ENCODE results near the gene LRRC2.
"Not testable (repeated sequence)": the region's sequence is repeated elsewhere in the genome, so short reads cannot be mapped to it uniquely, and the experiment has no call there.

The LRRC2 gene

DNA sequence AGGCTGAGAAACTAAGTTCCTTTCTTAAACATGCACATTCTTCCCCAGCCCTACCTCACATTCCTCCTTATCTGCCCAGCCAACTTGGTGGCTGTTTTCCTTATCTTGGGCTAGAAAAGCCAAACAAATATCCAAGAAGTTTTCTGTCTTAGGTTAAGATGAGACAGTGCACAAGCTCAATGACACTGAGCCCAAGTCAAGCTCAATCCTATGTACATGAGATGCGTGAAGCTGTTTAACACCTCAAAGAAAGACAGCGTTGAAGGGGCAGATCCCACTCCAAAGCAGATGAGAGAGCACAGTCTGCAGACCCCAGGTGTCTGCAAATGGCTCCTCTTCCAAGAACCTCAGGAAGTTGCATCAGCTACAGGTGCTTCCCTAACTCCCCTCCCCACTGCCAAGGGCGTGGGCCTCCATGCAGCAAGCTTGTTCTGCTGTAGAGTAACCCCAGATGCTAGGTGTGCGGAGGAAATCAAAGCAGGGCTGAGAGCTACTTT, 16.6 kb downstream of the LRRC2 start:
- H3K27ac Mint-ChIP-seq: peak overlapping the region; percentile 23 to 77
- no peaks in the 10 kb centered on the region for H3K9me3 Mint-ChIP-seq
- H3K4me3 Mint-ChIP-seq: peak overlapping the region in 1 of 2 donors; percentile 21
- peaks cover 29% of the 10 kb centered on the region for H3K4me1 Mint-ChIP-seq
- H3K27me3 Mint-ChIP-seq: peaks cover 6% of the 10 kb centered on the region
- DNase-seq: no peak
- ATAC-seq: no peak

DNA sequence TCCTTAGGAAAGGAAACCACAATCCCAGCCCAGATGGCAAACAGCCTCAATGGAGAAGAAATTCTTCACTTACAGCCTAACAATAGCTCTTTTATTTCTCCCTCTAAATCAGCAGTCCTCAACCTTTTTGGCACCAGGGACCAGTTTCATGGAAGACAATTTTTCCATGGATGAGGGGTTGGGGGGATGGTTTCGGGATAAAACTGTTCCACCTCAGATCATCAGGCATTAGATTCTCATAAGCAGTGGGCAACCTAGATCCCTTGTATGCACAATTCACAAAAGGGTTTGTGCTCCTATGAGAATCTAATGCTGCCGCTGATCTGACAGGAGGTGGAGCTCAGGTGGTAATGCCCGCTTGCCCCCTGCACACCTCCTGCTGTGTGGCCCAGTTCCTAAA, 17.5 kb downstream of the LRRC2 start:
- H3K27ac Mint-ChIP-seq, H3K4me3 Mint-ChIP-seq, H3K9me3 Mint-ChIP-seq, H3K27me3 Mint-ChIP-seq, DNase-seq, ATAC-seq: not testable (repeated sequence)
- peaks cover 29% of the 10 kb centered on the region for H3K4me1 Mint-ChIP-seq

DNA sequence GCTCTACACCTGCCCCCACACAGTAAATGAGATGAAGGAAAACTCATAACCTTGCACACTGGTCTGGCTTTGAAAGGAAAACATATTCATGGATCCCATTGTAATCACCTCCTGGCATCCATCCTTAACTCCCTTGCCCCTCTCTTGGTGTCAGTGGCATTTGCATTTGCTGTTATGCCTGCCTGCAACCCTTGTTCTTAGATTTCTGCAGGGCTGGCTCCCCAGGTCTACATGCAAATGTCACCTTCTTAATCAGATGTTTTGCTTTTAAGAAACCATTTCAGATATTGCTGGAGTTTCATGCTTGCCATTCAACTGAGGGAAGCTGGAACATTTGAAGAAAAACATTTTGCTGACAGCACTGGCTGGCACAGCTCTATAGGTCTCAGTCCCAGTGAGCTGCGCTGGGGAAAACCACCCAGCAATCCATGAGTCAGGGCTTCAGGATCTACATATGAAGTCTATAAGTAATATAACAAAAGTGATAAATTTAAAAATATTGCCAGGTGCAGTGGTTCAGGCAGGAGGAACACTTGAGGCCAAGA, 19.1 kb downstream of the LRRC2 start:
- H3K9me3 Mint-ChIP-seq: no peaks in the 10 kb centered on the region
- peaks cover 31% of the 10 kb centered on the region for H3K4me1 Mint-ChIP-seq
- H3K4me3 Mint-ChIP-seq: no peak overlapping the region
- ATAC-seq: no peak
- no peak overlapping the region for H3K27ac Mint-ChIP-seq
- DNase-seq: no peak
- no peaks in the 10 kb centered on the region for H3K27me3 Mint-ChIP-seq

DNA sequence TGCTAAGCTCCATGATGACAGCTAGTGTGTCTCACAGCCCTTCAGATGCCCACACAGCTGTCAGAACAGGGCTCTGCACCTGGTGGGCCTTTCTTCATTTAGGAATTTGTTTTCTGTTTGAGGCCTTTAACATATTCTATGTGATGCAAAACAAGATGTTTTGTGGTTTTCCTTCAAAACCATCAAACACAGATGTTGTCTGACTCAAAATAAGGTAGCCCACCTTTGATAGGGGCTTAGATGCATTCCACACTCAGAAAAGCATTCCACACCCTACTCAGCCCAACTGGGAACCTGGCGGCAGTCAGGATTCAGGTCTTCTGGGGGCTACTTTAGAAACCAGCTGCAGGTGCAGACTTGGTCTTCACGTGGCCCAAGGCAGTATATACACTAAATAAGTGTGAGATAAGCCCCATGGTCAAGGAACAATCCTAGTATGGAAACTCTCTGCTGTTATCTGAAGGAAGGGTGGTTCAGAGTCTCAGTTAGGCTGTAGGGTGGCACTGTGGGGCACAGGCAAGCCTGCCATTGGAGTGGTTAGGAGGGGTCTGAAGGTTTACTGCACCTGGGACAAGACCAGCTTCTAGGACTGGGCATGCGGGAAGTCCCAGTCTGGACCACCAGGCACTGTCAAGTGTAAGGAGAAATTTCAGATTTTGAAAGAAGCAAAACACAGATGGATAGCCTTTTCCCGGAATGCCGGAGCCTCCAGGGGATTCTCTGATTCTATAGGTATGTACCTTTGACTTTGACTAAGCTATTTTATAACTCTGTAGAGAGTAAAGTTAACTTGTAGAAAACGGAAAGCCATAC, 20.1 kb downstream of the LRRC2 start:
- peak overlapping the region in 1 of 2 donors; percentile 59 for H3K27ac Mint-ChIP-seq
- H3K27me3 Mint-ChIP-seq: no peaks in the 10 kb centered on the region
- no peak for ATAC-seq
- H3K9me3 Mint-ChIP-seq: no peaks in the 10 kb centered on the region
- no peak overlapping the region for H3K4me3 Mint-ChIP-seq
- no peak for DNase-seq
- peaks cover 34% of the 10 kb centered on the region for H3K4me1 Mint-ChIP-seq

DNA sequence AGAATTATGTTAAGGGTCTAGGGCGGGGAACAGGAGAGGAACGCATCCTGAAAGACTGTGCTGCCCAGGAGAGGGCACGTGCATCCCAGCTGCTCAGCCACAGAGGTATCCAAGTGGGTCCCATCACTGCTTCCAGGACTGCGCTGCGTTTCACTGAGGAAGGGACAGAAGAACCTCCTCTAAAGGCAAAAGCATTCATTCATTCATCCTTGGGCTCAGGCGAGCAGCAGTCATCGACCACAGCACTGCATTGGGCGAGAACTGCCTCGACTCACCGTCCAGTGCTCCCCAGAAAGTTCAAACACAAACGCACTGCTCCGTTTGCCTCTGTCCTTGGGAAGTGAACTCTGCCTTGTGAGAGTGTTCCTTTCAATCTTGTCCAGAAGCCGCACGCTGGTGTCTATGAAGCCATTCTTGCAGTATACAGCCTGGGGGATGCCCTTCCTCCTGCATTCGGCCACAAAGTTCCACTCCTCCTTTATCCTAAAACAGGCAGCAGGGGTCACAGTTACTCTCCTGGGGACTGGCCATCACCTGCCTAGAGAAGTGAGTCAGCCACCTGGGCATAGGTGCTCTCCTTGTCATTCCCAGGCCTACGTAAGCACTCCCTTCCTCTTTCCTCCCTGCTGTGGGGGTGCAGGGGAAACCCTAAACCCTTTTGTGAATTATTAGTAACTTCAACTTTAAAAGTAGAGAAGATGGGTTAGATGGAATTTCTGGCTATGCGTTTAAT, 21.2 kb downstream of the LRRC2 start:
- Mint-ChIP-seq H3K27me3 (no peaks in the 10 kb centered on the region), H3K4me3 (no peak overlapping the region)

DNA sequence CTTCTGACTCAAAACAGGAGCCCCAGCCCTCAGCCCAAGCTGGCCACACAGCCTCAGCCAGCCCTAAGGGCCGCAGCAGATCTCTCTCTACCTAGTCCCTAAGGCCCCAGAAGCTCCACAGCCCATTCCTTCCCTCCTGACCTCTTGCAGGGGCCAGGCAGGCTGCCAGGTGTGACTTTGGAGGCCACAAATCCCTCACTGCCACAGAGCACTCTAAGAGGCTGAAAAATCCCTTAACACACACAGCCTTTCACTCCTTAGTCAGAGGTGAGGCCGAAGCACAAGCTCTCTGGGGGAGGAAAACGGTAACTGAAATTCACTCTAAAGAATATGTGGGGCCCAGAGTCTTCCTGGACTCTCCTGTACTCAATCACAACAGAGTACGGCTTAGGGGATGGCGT, 23.3 kb downstream of the LRRC2 start:
- Mint-ChIP-seq H3K27ac (no peak overlapping the region), H3K4me3 (no peak overlapping the region), H3K27me3 (no peaks in the 10 kb centered on the region), H3K9me3 (no peaks in the 10 kb centered on the region), H3K4me1 (peaks cover 47% of the 10 kb centered on the region)
- ATAC-seq (no peak), DNase-seq (no peak)

More for the DNA sequence above, 21.2 kb downstream of the LRRC2 start:
- Mint-ChIP-seq H3K4me1 (peaks cover 35% of the 10 kb centered on the region), H3K9me3 (no peaks in the 10 kb centered on the region), H3K27ac (no peak overlapping the region)
- ATAC-seq: no peak
- DNase-seq: no peak

DNA sequence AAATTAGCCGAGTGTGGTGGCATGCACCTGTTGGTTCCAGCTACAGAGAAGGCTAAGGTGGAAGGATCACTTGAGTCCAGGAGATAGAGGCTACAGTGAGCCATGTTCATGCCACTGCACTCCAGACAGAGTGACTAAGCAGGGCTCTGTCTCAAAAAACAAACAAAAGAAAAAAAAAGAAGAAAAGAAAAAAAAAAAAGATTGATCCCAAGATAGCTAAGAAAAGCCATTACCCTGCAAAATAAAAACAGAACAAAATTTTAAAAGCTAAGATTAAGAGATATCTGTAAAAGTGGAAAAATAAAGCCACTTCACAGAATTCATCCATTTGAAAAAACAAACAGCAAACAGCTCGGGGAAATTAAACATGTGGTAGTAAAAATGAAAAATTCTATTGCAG, 23.8 kb downstream of the LRRC2 start:
- no peak overlapping the region for H3K27ac Mint-ChIP-seq
- no peaks in the 10 kb centered on the region for H3K27me3 Mint-ChIP-seq
- no peak for DNase-seq
- peaks cover 51% of the 10 kb centered on the region for H3K4me1 Mint-ChIP-seq
- no peaks in the 10 kb centered on the region for H3K9me3 Mint-ChIP-seq
- H3K4me3 Mint-ChIP-seq: no peak overlapping the region
- no peak for ATAC-seq

DNA sequence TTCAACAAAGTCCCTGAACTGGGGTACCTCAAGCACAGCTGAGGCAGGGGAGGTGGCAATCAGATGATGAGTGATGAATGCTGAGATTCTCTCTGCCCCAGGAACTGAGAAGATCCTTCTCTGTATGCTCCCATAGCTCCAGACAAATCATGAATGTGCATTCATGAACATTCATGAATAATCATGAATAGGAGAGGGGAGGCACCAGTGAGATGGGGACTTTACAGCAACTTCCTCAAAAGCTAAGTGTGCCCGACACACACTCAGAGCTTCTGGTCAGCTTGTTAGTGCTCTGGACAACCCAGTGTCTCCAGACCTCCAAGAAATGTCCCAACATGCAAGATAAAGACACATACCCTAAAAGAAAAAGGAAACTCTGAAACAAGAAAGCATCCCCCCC, 24.3 kb downstream of the LRRC2 start:
- Mint-ChIP-seq H3K9me3 (no peaks in the 10 kb centered on the region), H3K27me3 (no peaks in the 10 kb centered on the region), H3K4me3 (no peak overlapping the region), H3K27ac (no peak overlapping the region), H3K4me1 (peaks cover 54% of the 10 kb centered on the region)
- no peak for DNase-seq
- no peak for ATAC-seq

DNA sequence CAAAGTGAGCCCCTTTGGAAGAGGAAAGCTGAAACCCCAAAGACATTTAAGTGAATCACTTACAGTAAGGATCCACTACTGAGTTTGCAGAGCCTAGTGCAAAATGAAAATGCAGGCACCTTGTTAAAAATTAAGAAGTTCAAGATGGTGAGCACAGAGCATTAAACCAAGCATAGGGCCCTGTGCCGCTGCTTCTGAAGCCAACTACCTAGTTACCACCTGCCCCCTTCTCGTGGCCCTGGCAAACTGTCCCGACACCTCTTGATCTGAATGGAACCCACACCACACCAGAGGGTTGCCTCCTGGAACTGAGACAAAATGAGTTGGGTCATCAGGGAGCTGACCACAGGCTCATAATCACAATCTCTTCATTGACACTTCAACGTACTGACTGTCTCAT, 25.6 kb downstream of the LRRC2 start:
- H3K9me3 Mint-ChIP-seq: no peaks in the 10 kb centered on the region
- ATAC-seq: no peak
- no peak overlapping the region for H3K27ac Mint-ChIP-seq
- peaks cover 50% of the 10 kb centered on the region for H3K4me1 Mint-ChIP-seq
- H3K4me3 Mint-ChIP-seq: no peak overlapping the region
- H3K27me3 Mint-ChIP-seq: no peaks in the 10 kb centered on the region
- DNase-seq: no peak

DNA sequence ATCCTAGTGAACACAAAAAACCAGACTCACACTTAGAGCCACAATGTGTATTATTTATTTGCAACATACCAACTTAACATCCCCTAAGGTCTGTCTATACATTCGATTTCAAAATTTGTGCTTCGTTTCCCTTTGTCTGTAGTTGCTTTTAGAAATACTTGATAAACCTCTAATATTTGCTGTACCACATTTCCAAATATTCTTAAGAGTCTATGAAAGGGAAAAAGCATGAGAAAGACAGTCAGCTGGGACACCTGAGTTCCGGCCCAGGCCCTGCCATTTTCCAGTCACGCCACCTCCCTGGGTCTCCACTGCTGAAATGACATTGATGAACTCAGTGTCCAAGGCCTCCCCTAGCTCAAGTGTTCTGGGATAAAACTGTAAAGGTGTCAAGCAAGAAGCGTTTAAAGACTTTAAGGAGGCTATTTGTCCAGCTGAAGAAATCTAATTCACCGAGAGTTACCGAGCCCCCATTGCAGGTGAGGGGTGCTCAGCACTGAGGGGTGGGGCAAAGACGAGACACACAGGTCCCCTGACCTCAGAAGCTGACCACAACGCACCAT, 26.6 kb downstream of the LRRC2 start:
- Mint-ChIP-seq H3K4me1 (peaks cover 45% of the 10 kb centered on the region), H3K27me3 (no peaks in the 10 kb centered on the region), H3K9me3 (peaks cover 0 to 1% of the 10 kb centered on the region in 2 donors), H3K4me3 (peak overlapping the region; percentile 79 to 84), H3K27ac (peak overlapping the region in 1 of 2 donors; percentile 93)
- DNase-seq (no peak), ATAC-seq (no peak)

DNA sequence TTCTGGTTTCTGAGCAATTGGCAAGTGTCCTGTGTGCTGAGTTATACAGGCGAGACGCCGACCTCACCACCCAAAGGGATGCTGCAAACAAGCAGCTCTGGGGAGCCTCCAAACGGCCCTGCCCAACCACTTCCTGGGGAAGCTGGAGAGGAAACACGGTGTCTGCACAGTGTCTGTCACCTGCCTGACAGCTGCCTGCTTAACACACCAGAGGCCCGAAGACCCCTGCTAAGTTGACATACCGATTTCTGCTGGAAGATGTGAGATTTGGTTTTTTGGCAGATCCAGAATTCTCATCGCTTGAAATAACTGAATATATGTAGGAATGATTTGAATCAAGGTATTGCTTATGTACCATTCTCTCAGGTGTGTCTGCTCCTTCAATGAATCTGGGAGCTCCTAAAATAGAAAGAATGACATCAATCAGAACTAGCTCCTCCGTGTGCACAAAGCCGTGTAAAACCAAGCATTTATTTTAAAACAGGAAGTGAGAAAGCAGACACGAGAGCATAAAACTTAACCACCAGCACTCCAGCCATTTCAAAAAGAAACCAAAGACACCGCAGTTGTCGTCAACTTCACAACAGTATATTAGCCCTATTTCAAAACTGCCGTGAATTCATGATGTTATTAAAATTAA, 27.2 kb downstream of the LRRC2 start:
- Mint-ChIP-seq H3K27me3 (no peaks in the 10 kb centered on the region), H3K4me1 (peaks cover 45% of the 10 kb centered on the region)

DNA sequence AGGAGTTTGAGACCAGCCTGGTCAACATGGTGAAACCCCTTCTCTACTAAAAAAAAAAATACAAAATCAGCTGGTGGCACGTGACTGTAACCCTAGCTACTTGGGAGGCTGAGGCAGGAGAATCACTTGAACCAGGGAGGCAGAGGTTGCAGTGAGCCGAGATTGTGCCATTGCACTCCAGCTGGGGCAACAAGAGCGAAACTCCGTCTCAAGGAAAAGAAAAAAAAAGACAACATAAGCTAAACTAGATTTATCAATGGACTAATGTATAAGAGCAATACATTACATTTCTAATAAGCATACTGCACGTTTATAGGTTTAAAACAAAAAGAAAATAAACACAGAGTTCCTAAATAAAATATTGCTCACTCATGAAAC, 27.7 kb downstream of the LRRC2 start:
- not testable (repeated sequence) for H3K27me3 Mint-ChIP-seq, ATAC-seq, DNase-seq, H3K9me3 Mint-ChIP-seq
- Mint-ChIP-seq H3K4me1 (peaks cover 45% of the 10 kb centered on the region), H3K27ac (peak overlapping the region in 1 of 2 donors; percentile 2), H3K4me3 (peak overlapping the region; percentile 79 to 84)

More for the DNA sequence above, 27.2 kb downstream of the LRRC2 start:
- peaks cover 0 to 7% of the 10 kb centered on the region in 2 donors for H3K9me3 Mint-ChIP-seq
- ATAC-seq: peak; percentile 99
- peak; percentile 72 to 86 for DNase-seq
- peak overlapping the region; percentile 79 to 84 for H3K4me3 Mint-ChIP-seq
- peak overlapping the region; percentile 93 to 94 for H3K27ac Mint-ChIP-seq

DNA sequence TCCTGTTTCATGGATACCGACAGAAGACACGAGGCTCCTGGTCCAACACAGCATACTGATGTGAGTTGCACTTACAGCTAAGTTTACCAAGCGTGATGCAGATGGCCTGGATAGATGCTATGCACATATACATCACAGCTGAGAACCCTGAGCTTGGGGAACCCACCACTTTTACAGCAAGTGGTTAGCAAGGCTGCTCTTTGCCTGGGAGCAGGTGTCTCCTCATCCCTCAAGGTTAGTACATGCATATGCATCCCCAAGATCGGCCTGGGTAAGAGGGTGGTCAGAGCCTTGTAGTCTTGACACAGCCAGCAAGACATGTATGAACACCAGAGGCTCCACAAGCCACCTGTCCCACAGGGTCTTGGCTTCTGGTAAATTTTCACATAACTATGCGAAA, 28.3 kb downstream of the LRRC2 start:
- H3K27ac Mint-ChIP-seq: no peak overlapping the region
- H3K4me3 Mint-ChIP-seq: peak overlapping the region; percentile 79 to 84
- no peaks in the 10 kb centered on the region for H3K27me3 Mint-ChIP-seq
- peaks cover 0 to 7% of the 10 kb centered on the region in 2 donors for H3K9me3 Mint-ChIP-seq
- DNase-seq (no peak), ATAC-seq (no peak)
- peaks cover 45% of the 10 kb centered on the region for H3K4me1 Mint-ChIP-seq

DNA sequence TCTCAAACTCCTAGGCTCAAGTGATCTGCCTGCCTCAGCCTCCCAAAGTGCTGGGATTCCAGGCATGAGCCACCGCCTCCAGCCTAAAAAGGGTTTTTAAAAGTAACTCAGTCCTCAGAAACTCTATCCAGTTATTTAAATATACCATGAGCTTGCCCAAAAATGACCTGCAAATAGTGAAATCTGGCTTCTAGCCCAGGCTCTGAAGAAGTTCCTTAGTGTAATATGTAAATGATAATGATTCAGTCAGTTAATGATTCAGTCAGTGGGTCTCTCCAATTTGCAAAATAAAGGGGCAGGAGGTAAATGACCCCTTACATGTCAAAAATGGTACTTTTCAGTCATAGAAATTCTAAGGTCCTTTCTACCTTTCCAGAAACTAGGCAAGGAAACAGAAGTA, 28.8 kb downstream of the LRRC2 start:
- H3K9me3 Mint-ChIP-seq: peaks cover 0 to 7% of the 10 kb centered on the region in 2 donors
- H3K27ac Mint-ChIP-seq: no peak overlapping the region

DNA sequence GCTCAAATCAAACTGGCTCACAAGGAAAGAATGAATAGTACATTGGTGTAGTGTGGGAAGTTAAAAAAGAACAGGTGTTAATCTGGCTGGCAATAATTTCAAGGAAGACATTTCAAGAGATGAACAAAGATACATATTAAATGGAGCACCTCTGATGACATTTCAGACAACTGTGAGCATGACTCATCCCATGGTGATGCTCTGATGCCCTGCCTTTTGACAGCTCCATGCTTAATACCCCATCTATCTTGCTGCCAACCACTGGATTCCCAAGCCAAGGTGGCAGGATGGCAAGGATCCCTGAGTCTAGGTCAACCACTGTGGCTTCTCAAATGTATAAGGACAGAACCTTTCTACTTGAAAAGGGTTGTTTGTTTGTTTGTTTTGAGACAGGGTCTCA, 29.3 kb downstream of the LRRC2 start:
- Mint-ChIP-seq H3K4me1 (peaks cover 41% of the 10 kb centered on the region), H3K4me3 (no peak overlapping the region), H3K9me3 (peaks cover 0 to 7% of the 10 kb centered on the region in 2 donors), H3K27ac (no peak overlapping the region), H3K27me3 (no peaks in the 10 kb centered on the region)
- no peak for DNase-seq
- ATAC-seq: no peak

More for the DNA sequence above, 28.8 kb downstream of the LRRC2 start:
- no peak overlapping the region for H3K4me3 Mint-ChIP-seq
- DNase-seq (no peak), ATAC-seq (no peak)
- H3K4me1 Mint-ChIP-seq: peaks cover 45% of the 10 kb centered on the region
- H3K27me3 Mint-ChIP-seq: no peaks in the 10 kb centered on the region

All from stimulated activated naive CD8-positive, alpha-beta T cell treated with anti-CD3 and anti-CD28 coated beads, Interleukin-15, amount 100 ng/mL, for 72 hours (primary cell).